Dedifferentiated amniotic fluid mesenchymal stem cell (primary cell): ENCODE data around the gene TMEM234.

ENCODE experiments used
- DNase-seq: peaks from one replicate; pipeline ENCODE4 v3.0.0-alpha.2; 2016; ENCODE audit errors: extremely low spot score

Gene TMEM234

DNA sequence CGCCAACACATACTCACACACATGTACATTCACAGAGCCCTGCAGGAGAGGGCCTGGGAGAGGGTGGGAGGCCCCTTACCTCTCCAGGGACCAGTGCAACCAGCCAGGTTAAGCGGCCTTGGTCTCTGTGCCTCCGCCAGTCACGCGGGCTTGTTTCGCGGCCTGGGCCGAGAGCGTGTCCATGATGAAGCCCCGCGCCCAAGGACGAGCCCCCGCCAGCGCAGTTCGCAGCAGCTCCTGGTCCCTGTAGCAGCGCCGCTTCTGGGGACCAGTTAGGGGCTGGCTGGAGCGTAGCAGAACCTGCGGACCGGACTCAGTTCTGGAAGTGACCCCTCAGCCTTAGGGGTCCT is 17.6 kb upstream of the TMEM234 start:
- DNase-seq = no peak

GRCh38 chr1:32239337-32239736 is 17.2 kb upstream of the TMEM234 start:
- DNase-seq = no peak

DNA sequence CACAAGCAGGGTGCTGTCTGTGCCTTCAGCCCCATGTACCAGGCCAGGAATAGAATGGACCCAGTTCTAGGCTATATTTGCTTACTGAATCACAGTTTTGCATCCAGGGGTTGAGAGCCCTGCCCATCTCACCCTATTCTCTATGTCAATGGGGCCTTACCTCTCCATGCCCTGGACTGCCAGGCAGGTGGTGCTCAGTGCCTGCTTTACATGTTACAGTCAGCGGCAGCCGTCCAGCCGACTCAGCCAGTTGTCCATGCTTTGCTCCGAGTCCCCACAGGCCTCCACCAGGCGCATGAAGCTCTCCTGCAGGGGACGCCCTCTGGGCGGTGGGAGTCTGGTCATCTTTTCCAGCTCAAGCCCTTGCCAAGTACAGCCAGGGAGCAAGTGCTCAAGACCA is 12.6 kb upstream of the TMEM234 start:
- DNase-seq = no peak

- DNase-seq = no peak
These were observed 10.6 kb upstream of the TMEM234 start for GRCh38 chr1:32232558-32233304.

- no peak for DNase-seq
These were observed 9.8 kb upstream of the TMEM234 start for GRCh38 chr1:32231843-32232432.

- DNase-seq = no peak
These were observed 6.6 kb upstream of the TMEM234 start for GRCh38 chr1:32228771-32229170.

DNA sequence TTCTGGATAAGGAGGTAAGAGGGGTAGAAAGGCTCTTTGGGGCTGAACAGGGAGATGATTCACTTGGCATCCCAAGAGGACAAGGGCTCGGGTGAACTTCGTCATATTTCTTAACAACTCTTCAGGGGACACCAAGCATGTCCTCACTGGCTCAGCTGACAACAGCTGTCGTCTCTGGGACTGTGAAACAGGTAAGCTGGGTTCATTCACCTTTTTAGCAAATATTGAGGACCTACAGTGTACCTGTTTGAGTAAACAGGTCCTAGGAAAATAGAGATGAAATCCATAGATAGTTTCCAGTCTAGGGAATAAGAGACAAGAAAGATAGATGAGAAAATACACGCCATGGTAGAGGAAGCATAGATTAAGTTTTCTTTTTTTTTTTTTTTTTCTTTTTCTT is 2.1 kb upstream of the TMEM234 start:
- DNase-seq = no peak

DNA sequence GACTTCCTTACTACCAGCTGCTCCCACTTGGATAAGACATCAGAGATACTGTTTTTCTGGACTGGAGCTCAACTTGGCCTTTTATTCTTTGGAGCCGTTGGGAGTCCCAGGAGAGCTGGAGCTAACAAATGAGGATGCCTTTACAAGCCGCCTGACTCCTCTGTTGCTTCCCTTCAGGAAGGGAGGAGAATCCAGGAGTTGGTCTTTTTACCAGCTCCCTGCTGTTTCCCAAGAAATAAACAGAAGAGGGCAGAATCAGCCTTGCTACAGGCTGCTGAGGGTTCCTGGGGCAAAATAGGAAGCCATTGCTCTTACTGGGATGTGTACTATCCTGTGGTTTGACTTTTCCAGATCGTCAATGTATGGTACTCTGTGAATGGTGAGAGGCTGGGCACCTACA is 1.5 kb upstream of the TMEM234 start:
- no peak for DNase-seq

- no peak for DNase-seq
These were observed 573 bp downstream of the TMEM234 start for GRCh38 chr1:32221581-32221979.

DNA sequence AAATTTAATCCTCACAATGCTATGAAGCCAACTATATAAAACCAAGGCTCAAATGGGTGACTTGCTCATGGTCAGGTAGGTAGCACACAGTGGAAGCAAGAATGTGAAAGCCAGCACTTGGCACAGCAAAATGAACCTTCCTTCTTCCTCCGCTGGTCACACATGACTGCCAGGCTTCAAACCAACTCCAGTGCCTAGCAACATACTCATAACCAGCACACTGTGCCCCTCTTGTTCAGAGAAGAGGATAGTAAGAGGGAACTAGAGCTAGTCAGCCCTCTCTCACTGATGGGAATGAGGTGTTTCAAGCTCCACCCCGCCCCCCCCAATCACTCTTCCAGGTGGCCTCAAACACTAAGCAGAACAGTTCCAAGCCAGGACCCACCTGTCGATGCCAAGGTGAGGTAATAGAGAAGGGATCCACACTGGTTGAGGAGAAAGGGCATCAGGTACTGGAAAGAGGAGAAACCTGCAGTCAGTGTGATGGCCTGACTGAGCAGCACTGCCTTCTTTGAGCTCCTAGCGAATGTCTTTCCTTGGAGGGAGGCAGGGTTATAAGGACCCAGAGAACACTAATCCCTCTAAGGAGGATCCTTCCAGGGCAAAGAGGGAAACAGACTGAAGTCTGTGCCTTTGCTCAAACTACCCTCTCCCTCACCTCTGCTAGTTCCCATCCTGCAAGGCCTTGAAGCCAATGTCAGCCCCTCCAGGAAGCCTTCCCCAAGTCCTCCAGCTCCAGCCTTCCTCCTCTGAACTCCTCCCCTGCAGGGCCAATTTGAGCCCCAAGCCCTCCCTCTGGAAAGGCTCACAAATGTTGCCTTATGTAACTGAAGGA is 1.2 kb downstream of the TMEM234 start:
- no peak for DNase-seq

GRCh38 chr1:32219022-32219421 is 3.1 kb downstream of the TMEM234 start:
- DNase-seq = no peak

GRCh38 chr1:32216566-32216965 is 5.6 kb downstream of the TMEM234 start:
- DNase-seq = no peak

DNA sequence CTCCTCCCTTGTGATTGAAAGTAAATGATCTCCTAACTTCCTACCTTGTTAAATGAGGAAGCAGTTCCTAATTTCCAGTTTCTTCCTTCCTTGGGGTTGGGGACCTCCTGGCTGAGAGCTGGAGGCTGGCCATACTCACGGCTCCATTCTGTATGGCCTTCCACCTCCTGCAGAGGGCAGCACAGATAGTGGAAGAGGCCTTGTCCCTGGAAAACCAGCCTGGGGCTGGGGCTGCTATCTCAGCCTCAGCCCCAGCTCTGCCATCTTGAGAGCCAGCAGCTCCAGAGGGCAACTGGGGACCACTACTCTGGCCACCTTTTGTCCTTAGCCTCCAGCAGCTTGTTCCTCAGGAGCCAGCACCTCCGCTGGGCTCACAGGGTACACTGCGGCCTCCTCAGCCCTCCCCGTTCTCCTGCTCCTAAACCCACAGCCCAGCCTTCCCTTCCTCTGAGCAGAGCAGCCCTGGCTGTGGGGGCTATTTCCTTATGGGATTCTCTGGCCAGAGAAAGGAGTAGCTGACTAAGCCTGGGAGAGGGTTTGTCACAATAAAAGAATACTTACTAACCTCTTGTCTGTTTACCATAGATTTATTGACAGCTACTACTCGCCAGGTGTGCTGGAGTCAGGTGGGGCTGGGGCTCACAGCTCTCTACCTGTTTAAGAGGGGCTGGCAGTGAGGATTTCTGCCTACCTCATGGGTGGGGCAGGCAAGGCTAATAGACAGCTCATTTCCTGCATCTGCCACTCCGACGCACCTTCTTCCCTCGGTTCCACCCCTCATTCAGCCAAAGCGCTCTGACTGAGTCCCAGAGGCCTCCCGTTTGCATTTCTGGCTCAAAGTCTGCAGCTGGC is 6.3 kb downstream of the TMEM234 start:
- DNase-seq = peak; percentile 70

DNA sequence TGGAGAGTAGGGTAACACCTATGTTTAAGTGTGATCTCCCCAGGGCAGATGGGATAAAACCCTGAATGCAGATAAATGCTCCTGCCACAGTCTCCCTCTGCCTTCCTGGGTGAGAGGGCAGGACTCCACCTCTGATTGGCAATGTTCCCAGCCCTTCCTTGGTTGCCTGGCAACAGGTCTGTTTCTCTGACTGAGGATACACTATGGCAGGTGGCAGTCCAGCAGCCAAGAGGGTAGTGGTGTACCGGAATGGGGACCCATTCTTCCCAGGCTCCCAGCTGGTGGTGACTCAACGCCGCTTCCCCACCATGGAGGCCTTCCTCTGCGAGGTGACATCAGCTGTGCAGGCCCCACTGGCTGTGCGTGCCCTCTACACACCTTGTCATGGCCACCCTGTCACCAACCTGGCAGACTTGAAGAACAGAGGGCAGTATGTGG is 13.2 kb downstream of the TMEM234 start, which contains the start of gene DCDC2B:
Gene DCDC2B (plus strand): TSS at position 199 of the 438 bp plus-strand sequence. CDS start 5 bp downstream, at position 204.
- DNase-seq = no peak

GRCh38 chr1:32208469-32208868 is 13.7 kb downstream of the TMEM234 start:
- no peak for DNase-seq

DNA sequence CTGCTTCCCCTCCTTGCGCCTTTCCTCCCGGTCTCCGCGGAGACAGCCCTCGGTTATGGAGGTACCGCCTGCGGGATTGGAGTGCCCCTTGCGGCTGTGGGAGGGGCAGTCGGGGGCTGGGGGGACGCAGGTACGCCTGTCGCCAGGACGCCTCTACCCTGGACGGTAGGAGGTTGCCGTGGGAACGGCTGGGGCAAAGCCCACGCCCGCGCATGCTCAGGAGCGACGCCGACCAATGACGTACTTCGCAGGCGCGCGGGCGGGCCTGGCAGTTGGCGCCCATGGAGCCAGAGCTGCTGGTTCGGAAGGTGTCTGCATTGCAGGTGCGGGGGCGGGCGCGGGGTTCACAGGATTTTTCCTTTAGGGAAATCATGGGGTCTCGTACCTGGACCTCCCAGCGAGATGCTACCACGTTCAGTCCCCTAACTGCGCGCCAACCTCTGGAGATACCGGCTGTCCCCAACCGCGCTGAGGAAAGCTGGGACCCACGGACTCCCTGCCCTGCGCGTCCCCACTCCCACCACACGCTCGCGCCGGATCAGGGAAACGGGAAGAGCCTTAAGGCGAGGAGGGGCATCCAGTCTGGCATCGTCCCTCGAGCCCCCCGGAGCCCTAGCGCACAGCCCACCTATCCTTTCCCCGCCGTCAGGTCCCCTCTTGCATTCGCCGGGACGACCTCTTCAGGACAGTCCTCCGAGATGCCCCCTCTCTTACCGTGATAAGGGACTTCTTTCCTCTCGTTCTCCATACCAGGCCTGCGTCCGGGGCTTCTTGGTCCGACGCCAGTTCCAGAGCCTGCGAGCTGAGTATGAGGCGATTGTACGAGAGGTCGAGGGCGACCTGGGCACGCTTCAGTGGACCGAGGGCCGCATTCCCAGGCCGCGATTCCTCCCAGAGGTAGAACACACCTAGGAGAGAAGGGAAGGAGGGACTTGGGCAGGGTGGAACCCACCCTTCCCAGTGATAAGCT is 16.5 kb downstream of the TMEM234 start, which contains the start of gene IQCC:
Gene IQCC (plus strand): TSS at position 271 of the 970 bp plus-strand sequence. CDS start 11 bp downstream, at position 282.
- peak; percentile 71 for DNase-seq

DNA sequence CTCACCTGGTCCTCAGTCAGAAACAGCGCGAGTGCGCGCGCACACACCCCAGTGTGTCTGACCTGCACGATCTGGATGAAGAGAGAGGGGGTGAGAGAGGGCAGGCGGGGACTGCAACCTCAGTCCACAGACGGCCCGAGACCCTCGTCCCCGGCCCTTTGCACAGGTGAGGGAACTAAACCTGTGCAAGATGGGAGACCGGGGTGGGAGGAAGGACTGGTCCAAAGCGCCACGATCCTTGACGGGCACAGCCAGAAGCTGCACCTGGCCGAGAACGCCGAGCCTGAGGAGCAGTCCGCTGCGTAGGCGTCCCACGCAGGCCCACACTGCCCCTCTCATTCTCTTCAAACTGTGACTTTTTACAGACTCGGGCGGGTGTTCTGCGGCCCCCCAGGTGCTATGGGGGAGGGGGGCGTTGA is 17.2 kb downstream of the TMEM234 start:
- no peak for DNase-seq

- DNase-seq = peak; percentile 46
These were observed 20.9 kb downstream of the TMEM234 start for GRCh38 chr1:32201011-32201855.

GRCh38 chr1:32200226-32201010 is 21.7 kb downstream of the TMEM234 start, which contains the start of gene CCDC28B:
TSS of gene CCDC28B (plus strand) at chr1:32200595. CDS start at chr1:32201936, 1,341 bp downstream.
- peak; percentile 58 for DNase-seq
